Skeletal muscle tissue (tissue), 4 donors: Measurements from ENCODE around the gene YEATS2. TPM values are rescaled to one million over a fixed set of nuclear protein-coding genes. Genes with fewer than 3 reads are reported as not detected.

Experiments
- H3K27ac ChIP-seq: one replicate; pipeline ENCODE4 v1.7.0; 2013; ENCODE audit warnings: mild to moderate bottlenecking, low read depth, low read length, inconsistent platforms
- H3K27me3 ChIP-seq, 3 donors: one replicate each; pipeline ENCODE4 v1.7.0; 2013; ENCODE audit warnings: low read length in 3 of 3; ENCODE audit not compliant: control insufficient read depth in 3 of 3, insufficient read depth in 3 of 3
- H3K36me3 ChIP-seq, 3 donors: one replicate each; pipeline ENCODE4 v1.7.0; 2013; ENCODE audit warnings: low read length in 3 of 3; ENCODE audit not compliant: control insufficient read depth in 3 of 3, insufficient read depth in 3 of 3
- H3K4me1 ChIP-seq, 3 donors: one replicate each; pipeline ENCODE4 v1.7.0; 2013; ENCODE audit warnings: low read length in 3 of 3, mild to moderate bottlenecking in 3 of 3; ENCODE audit not compliant: control insufficient read depth in 3 of 3, insufficient read depth in 3 of 3
- H3K4me3 ChIP-seq, 3 donors: one replicate each; pipeline ENCODE4 v1.7.0; 2013; ENCODE audit warnings: low read length in 3 of 3
- H3K9ac ChIP-seq, 3 donors: one replicate each; pipeline ENCODE4 v1.7.0; 2013; ENCODE audit warnings: low read length in 3 of 3, mild to moderate bottlenecking in 3 of 3, moderate library complexity in 2 of 3, low read depth in 1 of 3
- H3K9me3 ChIP-seq, 3 donors: one replicate each; pipeline ENCODE4 v1.7.0; 2013; ENCODE audit warnings: low read length in 3 of 3; ENCODE audit not compliant: control insufficient read depth in 3 of 3
- total RNA-seq: library from RNA; depleted of rRNA; stranded (reverse); fragments of >200 nt; gene quantifications from one replicate; pipeline ENCODE4 v1.2.3, GENCODE V29; 2014
- donor health status: Osteomylitis.

Gene YEATS2
- total RNA-seq, 1 donor from 2014 or later = 21.4 TPM

DNA sequence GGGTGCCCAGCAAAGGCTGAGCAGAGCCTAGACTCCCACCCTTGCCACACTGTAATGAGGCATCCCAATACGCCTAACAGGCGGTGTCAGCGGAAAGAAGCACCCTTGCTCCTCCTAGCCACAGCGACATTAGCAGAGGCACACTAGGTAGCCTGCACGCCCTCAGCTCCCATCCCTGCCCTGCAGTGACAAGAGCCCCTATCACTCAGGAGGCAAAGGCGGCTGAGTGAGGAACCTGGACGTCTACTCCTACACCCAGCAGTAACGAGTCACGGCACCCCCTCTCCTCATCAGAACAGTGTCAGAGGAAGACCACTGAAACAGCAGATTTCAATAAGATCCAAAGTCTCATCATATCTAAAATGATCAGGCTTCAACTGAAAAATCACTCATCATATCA, 139.8 kb downstream of the YEATS2 start:
- Histone ChIP-seq H3K4me1 (peaks cover 0 to 6% (median 0%) of the 10 kb centered on the region in 3 donors), H3K27ac (no peak overlapping the region), H3K4me3 (no peak overlapping the region), H3K36me3 (peaks cover 28 to 63% (median 40%) of the 10 kb centered on the region in 3 donors), H3K27me3 (no peaks in the 10 kb centered on the region), H3K9me3 (no peaks in the 10 kb centered on the region), H3K9ac (no peak overlapping the region)

DNA sequence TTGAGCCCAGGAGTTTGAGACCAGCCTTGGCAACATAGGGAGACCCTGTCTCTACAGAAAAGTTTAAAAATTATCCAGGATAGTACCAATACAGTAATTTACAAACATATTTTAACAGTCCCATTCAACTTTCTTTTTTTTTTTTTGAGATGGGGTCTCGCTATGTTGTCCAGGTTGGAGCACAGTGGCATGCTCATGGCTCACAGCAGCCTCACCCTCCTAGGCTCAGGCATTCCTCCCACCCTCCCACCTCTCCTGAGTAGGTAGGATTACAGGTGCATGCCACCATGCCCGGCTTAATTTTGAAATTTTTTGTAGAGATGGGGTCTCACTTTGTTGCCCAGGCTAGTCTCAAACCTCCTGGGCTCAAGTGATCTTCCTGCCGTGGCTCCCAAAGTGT, 140.3 kb downstream of the YEATS2 start:
- H3K9ac ChIP-seq = no peak overlapping the region

DNA sequence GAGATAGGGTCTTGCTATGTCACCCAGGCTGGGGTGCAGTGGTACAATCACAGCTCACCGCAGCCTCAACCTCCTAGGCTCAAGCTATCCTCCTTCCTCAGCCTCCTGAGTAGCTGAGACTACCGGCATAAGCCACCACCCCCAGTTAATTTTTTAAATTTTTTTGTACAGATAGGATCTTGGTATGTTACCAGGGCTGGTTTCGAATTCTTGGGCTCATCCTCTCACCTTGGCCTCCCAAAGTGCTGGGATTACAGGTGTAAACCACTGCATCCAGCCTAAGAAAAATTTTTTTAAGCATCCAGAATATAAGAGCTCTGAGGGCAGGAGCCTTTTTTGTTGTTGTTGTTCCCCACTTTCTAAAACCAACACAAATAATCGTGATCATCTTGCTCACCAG, 142.2 kb downstream of the YEATS2 start:
- H3K9me3 ChIP-seq = no peaks in the 10 kb centered on the region
- no peak overlapping the region for H3K9ac ChIP-seq
- no peak overlapping the region for H3K4me3 ChIP-seq
- H3K27ac ChIP-seq = no peak overlapping the region
- H3K4me1 ChIP-seq = peaks cover 0 to 6% (median 0%) of the 10 kb centered on the region in 3 donors
- H3K27me3 ChIP-seq = no peaks in the 10 kb centered on the region
- peaks cover 18 to 55% (median 37%) of the 10 kb centered on the region in 3 donors for H3K36me3 ChIP-seq

More for the DNA sequence above, 140.3 kb downstream of the YEATS2 start:
- peaks cover 0 to 6% (median 0%) of the 10 kb centered on the region in 3 donors for H3K4me1 ChIP-seq
- H3K27me3 ChIP-seq = no peaks in the 10 kb centered on the region
- H3K9me3 ChIP-seq = no peaks in the 10 kb centered on the region
- peaks cover 23 to 59% (median 36%) of the 10 kb centered on the region in 3 donors for H3K36me3 ChIP-seq
- no peak overlapping the region for H3K4me3 ChIP-seq
- no peak overlapping the region for H3K27ac ChIP-seq

DNA sequence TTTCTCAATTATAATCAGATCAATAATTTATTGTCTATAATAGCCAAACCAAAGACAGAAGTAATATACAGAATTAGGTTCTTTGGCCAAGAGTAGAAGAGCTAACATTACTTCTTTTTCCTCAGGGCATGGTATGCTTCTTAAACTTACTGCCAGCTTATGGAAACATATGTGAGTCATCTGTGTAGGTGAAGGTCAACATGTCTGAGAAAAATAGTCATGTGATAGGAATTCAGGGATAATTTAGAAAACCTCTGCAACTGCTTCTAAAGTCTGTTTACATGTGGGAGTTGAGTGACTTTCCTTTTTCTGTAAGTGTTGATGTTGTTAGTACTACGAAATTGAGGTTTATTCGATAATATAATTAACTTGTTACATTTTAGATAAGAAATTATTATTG, 147.0 kb downstream of the YEATS2 start:
- Histone ChIP-seq H3K36me3 (peaks cover 22 to 62% (median 38%) of the 10 kb centered on the region in 3 donors), H3K9me3 (no peaks in the 10 kb centered on the region), H3K27me3 (no peaks in the 10 kb centered on the region), H3K27ac (no peak overlapping the region), H3K4me3 (no peak overlapping the region), H3K4me1 (peaks cover 0 to 6% (median 0%) of the 10 kb centered on the region in 3 donors), H3K9ac (no peak overlapping the region)

DNA sequence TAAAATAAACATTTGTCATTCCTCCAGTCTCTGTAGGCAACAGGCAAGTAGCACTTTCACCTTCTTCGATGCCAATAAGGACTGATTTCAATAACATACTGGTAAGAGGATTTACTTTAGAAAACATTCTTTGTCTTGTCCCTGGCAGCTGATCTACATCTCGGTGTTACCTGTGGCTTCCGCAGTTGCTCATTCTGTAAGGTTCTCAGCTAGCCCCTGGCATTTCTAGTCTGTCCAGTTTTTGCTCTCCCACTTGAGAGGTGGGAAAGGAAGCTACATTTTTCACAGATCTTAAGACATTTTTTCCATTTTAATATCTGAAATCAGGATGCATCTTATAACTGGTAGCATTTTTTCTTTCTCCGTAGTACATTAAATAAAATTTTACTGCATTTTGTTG, 147.5 kb downstream of the YEATS2 start:
- Histone ChIP-seq H3K27ac (no peak overlapping the region), H3K9ac (no peak overlapping the region)

DNA sequence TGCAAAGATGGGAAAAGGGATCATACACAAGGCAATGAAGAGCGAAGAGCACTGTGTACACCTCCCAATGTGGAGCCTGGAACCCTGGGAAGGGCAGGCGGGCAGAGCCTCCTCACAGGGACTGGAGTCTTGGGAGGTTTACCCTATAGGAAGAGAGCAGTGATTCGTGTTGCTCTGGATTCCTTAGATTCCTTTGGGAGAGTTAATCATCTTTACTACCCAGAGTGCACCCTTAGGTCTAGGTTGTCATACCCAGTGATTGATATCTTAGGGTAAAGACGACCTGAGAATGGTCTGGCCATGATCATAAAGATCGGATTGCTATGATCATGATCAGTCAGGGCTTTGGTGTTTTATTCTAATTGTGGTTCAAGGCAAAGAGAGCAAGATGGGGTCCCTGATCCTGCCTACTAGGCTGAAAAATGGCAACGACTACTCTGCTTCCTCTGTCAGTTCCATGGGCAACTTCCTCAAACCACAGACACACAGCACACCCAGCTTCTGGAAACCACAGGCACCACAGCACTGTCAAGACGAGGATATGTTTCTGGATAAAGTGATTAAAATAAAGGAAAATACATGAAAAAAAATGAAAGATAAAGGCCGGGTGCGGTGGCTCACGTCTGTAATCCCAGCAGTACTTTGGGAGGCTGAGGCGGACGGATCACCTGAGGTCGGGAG, 148.2 kb downstream of the YEATS2 start:
- Histone ChIP-seq H3K36me3 (peaks cover 17 to 55% (median 39%) of the 10 kb centered on the region in 3 donors), H3K4me3 (no peak overlapping the region), H3K9me3 (no peaks in the 10 kb centered on the region), H3K27me3 (no peaks in the 10 kb centered on the region), H3K9ac (no peak overlapping the region), H3K4me1 (peaks cover 0 to 4% (median 0%) of the 10 kb centered on the region in 3 donors), H3K27ac (no peak overlapping the region)

More for the DNA sequence above, 147.5 kb downstream of the YEATS2 start:
- Histone ChIP-seq H3K36me3 (peaks cover 19 to 60% (median 41%) of the 10 kb centered on the region in 3 donors), H3K4me1 (peaks cover 0 to 6% (median 0%) of the 10 kb centered on the region in 3 donors), H3K27me3 (no peaks in the 10 kb centered on the region), H3K9me3 (no peaks in the 10 kb centered on the region), H3K4me3 (no peak overlapping the region)

DNA sequence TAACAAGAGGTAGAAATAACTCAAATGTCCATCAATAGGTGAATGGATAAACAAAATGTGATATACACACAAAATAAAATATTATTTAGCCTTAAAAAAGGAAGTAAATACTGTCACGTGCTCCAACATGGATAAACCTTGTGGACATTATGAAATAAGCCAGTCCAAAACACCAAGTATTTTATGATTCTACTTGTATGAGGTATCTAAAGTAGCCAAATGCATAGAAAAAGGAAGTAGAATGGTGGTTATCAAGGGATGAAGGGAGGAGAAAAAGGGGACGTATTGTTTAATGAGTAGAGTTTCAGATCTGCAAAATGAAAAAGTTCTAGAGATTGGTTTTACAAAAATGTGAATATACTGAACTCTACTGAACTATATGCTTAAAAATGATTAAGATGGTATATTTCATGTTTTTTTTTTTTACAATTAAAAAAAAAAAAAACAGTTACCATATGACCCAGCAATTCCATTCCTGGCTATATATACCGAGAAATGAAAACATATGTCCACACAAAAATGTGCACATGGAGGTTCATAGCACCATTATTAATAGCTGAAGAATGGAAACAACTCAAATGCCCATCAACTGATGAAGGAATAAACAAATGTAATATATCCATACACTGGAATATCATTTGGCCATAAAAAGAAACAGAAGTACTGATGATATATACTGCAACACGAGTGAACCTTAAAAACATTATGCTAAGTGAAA, 156.9 kb downstream of the YEATS2 start:
- no peak overlapping the region for H3K4me3 ChIP-seq
- no peak overlapping the region for H3K9ac ChIP-seq
- H3K36me3 ChIP-seq = peaks cover 6 to 37% (median 12%) of the 10 kb centered on the region in 3 donors
- H3K4me1 ChIP-seq = peaks cover 4 to 6% (median 4%) of the 10 kb centered on the region in 3 donors
- H3K27ac ChIP-seq = no peak overlapping the region
- H3K27me3 ChIP-seq = no peaks in the 10 kb centered on the region
- H3K9me3 ChIP-seq = no peaks in the 10 kb centered on the region

DNA sequence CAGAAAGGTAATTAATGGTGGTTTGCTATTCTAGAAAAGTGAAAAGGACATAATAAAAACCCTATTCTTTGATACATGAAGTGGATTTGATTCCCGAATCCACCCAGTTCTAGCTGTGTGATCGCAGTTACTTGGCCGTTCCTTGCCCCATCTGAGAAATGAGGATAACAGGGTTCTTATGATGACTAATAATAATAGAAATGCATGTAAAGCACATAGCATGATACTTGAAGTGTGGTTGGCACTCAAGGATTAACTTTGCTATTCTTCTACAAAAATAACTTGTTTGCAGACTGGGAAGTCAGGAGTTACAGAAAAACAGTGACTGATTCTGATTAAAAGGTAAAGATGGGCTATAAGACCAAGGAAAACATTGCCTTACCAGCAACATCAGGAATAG, 160.3 kb downstream of the YEATS2 start:
- Histone ChIP-seq H3K27ac (no peak overlapping the region), H3K36me3 (peaks cover 20 to 49% (median 36%) of the 10 kb centered on the region in 3 donors), H3K27me3 (no peaks in the 10 kb centered on the region), H3K4me3 (no peak overlapping the region), H3K9me3 (no peaks in the 10 kb centered on the region), H3K4me1 (peaks cover 4 to 6% (median 4%) of the 10 kb centered on the region in 3 donors), H3K9ac (peak overlapping the region in 1 of 3 donors; percentile 23)
